A673 (cell line): ENCODE data around the gene DPYD. TPM values are rescaled to one million over a fixed set of nuclear protein-coding genes. Genes with fewer than 3 reads are reported as not detected.

ENCODE experiments used
- BruUV-seq: library from RNA; stranded (reverse); fragments of 400-500 nt; replicated peaks from 2 replicates; lab custom pipeline; 2021; lab: Mats Ljungman, UMichigan
- CTCF ChIA-PET: fragments of 300-600 bp; sonication (Branson Sonifier 250); formaldehyde crosslinking; loops from one replicate; lab custom pipeline; 2022; ENCODE audit warnings: antibody characterized with exemption; lab: Charles Lee
- POLR2A ChIA-PET: fragments of 300-600 bp; sonication (Branson Sonifier 250); formaldehyde crosslinking; loops from one replicate; lab custom pipeline; 2022; ENCODE audit warnings: antibody characterized with exemption; ENCODE audit not compliant: low non-redundant PET; lab: Charles Lee
- DNase-seq: peaks from one replicate; pipeline ENCODE4 v3.0.0-alpha.2; 2015; ENCODE audit warnings: low spot score
- H3K27ac ChIP-seq: fragments of 200-600 bp; sonication (generic); 2 replicates; pipeline ENCODE4 v1.5.1; 2016; ENCODE audit warnings: mixed run types, low read depth, mild to moderate bottlenecking, mixed read lengths, antibody characterized with exemption, low read length; ENCODE audit not compliant: poor library complexity, severe bottlenecking
- H3K27me3 ChIP-seq: fragments of 200-600 bp; sonication (generic); replicated peaks from 2 replicates; pipeline ENCODE4 v1.6.1; 2017; ENCODE audit warnings: mixed run types, low read depth, mild to moderate bottlenecking, mixed read lengths, antibody characterized with exemption, low read length; ENCODE audit not compliant: insufficient read depth, poor library complexity
- H3K36me3 ChIP-seq: fragments of 200-600 bp; sonication (generic); 2 replicates; pipeline ENCODE4 v1.6.1; 2016; ENCODE audit warnings: mixed run types, mild to moderate bottlenecking, mixed read lengths, antibody characterized with exemption, low read length; ENCODE audit not compliant: insufficient read depth, poor library complexity, severe bottlenecking
- H3K4me1 ChIP-seq: fragments of 200-600 bp; sonication (generic); 2 replicates; pipeline ENCODE4 v1.6.1; 2017; ENCODE audit warnings: mixed run types, mild to moderate bottlenecking, mixed read lengths, antibody characterized with exemption, low read length; ENCODE audit not compliant: insufficient read depth, poor library complexity, severe bottlenecking
- H3K4me3 ChIP-seq: fragments of 200-600 bp; sonication (generic); 2 replicates; pipeline ENCODE4 v1.5.1; 2016; ENCODE audit warnings: low read depth, mixed run types, mild to moderate bottlenecking, mixed read lengths, low read length; ENCODE audit not compliant: poor library complexity, severe bottlenecking
- H3K9me3 ChIP-seq: fragments of 200-600 bp; sonication (generic); 2 replicates; pipeline ENCODE4 v1.6.1; 2016; ENCODE audit warnings: mixed run types, low read depth, mild to moderate bottlenecking, mixed read lengths, antibody characterized with exemption, low read length; ENCODE audit not compliant: poor library complexity, severe bottlenecking
- EZH2 ChIP-seq: fragments of 200-600 bp; sonication (generic); IDR thresholded peaks from 2 replicates; pipeline ENCODE4 v1.6.1; 2017; ENCODE audit warnings: borderline replicate concordance, low read depth, mild to moderate bottlenecking, mixed read lengths, antibody characterized with exemption, low read length; ENCODE audit not compliant: poor library complexity, severe bottlenecking
- intact Hi-C: fragments of 100-400 bp; cut with micrococcal nuclease; formaldehyde crosslinking; loops from one replicate; pipeline ENCODE4 v1.10.0; 2022; ENCODE audit not compliant: unreplicated experiment
- total RNA-seq: library from RNA; stranded (reverse); gene quantifications from 2 replicates; pipeline ENCODE4 v1.2.3, GENCODE V29; 2021
- TF ChIP-seq, protein P1 (sequence below): fragments of 300-800, 200-600 bp; sonication (generic); conservative IDR thresholded peaks from 2 replicates; pipeline ENCODE4 v1.5.1; 2017; ENCODE audit warnings: low read depth, mild to moderate bottlenecking, antibody characterized with exemption, low read length, moderate library complexity, mixed read lengths

Gene DPYD
- total RNA-seq, 1 experiment from 2014 or later = 13.4 TPM

DNA sequence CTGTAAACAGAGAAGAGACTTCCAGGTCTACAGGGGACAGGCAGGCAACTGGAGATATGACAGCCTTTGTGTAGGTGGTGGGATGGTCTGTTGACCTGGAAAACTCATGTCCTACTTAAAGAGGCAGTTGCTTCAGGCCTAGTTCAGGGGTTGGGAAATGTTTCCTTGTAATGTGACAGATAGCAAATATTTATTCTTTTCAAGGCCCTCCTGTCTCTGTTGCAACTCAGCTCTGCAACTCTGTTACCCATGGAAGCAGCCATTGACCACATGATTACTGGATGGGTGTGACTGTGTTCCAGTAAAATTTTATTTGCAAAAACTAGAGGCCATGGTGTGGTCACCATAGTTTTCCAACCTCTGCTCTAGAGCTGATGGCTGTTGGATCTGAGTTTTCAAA, 857.3 kb downstream of the DPYD start:
- H3K9me3 ChIP-seq = peaks cover 12% of the 10 kb centered on the region
- intact Hi-C loops = no loop called here
- no peak overlapping the region for H3K4me3 ChIP-seq
- H3K27me3 ChIP-seq = no peaks in the 10 kb centered on the region
- no peak overlapping the region for H3K27ac ChIP-seq
- no peaks in the 10 kb centered on the region for H3K36me3 ChIP-seq
- DNase-seq = no peak
- TF ChIP-seq EZH2 = no peak
- TF ChIP-seq, protein P1, sequence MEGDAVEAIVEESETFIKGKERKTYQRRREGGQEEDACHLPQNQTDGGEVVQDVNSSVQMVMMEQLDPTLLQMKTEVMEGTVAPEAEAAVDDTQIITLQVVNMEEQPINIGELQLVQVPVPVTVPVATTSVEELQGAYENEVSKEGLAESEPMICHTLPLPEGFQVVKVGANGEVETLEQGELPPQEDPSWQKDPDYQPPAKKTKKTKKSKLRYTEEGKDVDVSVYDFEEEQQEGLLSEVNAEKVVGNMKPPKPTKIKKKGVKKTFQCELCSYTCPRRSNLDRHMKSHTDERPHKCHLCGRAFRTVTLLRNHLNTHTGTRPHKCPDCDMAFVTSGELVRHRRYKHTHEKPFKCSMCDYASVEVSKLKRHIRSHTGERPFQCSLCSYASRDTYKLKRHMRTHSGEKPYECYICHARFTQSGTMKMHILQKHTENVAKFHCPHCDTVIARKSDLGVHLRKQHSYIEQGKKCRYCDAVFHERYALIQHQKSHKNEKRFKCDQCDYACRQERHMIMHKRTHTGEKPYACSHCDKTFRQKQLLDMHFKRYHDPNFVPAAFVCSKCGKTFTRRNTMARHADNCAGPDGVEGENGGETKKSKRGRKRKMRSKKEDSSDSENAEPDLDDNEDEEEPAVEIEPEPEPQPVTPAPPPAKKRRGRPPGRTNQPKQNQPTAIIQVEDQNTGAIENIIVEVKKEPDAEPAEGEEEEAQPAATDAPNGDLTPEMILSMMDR = no peak
- BruUV-seq = no TSS peak
- ChIA-PET POLR2A (no interaction called here), CTCF (no interaction called here)
- no peaks in the 10 kb centered on the region for H3K4me1 ChIP-seq

DNA sequence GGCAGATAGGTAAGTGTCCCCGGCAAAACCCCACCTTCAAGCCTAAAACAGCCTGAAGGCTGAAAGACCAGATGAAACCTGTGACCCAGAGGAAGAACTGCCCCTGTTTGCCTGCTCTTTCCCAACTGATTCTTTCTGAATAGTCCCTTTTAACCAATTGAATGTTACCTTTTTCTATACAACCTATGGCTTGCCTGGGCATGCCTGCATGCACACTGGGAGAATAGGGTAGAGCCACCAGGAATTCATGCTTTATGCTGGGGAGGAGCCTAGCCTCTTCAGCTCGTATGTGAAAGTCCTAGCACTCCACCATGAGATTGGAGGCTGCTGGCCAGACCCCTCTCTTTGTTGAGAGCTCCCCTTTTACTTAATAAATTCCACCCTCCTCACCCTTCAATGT, 859.2 kb downstream of the DPYD start:
- POLR2A ChIA-PET = interaction anchor here (0.7 kb wide), 1 partner anchor 8 kb away, joined by 13 read pairs; no protein-coding TSS in a partner anchor
- H3K27me3 ChIP-seq = no peaks in the 10 kb centered on the region
- H3K9me3 ChIP-seq = peaks cover 20% of the 10 kb centered on the region
- intact Hi-C loops = no loop called here
- H3K4me3 ChIP-seq = no peak overlapping the region
- no peak overlapping the region for H3K27ac ChIP-seq
- no TSS peak for BruUV-seq
- CTCF ChIA-PET = no interaction called here
- TF ChIP-seq EZH2 = no peak
- TF ChIP-seq, protein P1 = no peak
- H3K4me1 ChIP-seq = no peaks in the 10 kb centered on the region
- no peaks in the 10 kb centered on the region for H3K36me3 ChIP-seq
- no peak for DNase-seq

DNA sequence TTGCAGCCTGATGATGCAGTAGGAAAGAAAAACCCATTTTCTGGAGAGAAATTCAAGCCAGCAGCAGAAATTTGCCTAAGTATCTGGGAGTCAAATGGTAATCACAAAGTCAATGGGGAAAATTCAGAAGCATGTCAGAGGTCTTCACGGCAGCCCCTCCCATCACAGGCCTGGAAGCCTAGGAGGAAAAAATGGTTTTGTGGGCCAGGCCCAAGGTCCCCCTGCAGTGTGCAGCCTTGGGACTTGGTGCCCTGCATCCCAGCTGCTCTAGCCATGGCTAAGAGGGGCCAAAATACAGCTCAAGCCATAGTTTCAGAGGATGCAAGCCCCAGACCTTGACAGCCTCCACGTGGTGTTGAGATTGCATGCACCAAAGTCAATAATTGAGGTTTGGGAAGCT, 864.4 kb downstream of the DPYD start:
- Histone ChIP-seq H3K36me3 (no peaks in the 10 kb centered on the region), H3K27me3 (no peaks in the 10 kb centered on the region), H3K4me1 (peaks cover 19% of the 10 kb centered on the region), H3K27ac (no peak overlapping the region), H3K4me3 (no peak overlapping the region), H3K9me3 (peaks cover 11% of the 10 kb centered on the region)
- no peak for TF ChIP-seq EZH2
- TF ChIP-seq, protein P1 = no peak
- CTCF ChIA-PET = no interaction called here
- BruUV-seq = no TSS peak
- intact Hi-C loops = loop anchor here (10.0 kb wide), 1 partner anchor 212 kb away; no protein-coding TSS in a partner anchor
- POLR2A ChIA-PET = no interaction called here
- no peak for DNase-seq
